GM10248 (cell line): Measurements from ENCODE around the gene KCNK5.

Source experiments
- CTCF ChIA-PET: fragments of 300-600 bp; sonication (Branson Sonifier 250); formaldehyde crosslinking; extraction: SDS; loops from one replicate; lab custom pipeline; 2021; ENCODE audit warnings: antibody characterized with exemption; lab: Yijun Ruan, JAX
- POLR2A ChIA-PET: fragments of 350-650 bp; sonication (Branson Sonifier 250); formaldehyde crosslinking; extraction: SDS; loops from one replicate; lab custom pipeline; 2020; ENCODE audit warnings: antibody characterized with exemption; lab: Yijun Ruan, JAX
- DNase-seq: peaks from one replicate; pipeline ENCODE4 v3.0.0; 2012; ENCODE audit errors: extremely low spot score
- CTCF ChIP-seq: IDR thresholded peaks from 2 replicates; pipeline ENCODE4 v1.5.1; 2012; ENCODE audit warnings: mild to moderate bottlenecking, low read depth; ENCODE audit errors: extremely low read depth, missing control alignments, control extremely low read depth

The KCNK5 gene

GRCh38 chr6:39268721-39269120 is 39.4 kb upstream of the KCNK5 start:
- CTCF ChIA-PET = no interaction called here
- POLR2A ChIA-PET = no interaction called here
- DNase-seq = no peak
- no peak for TF ChIP-seq CTCF

GRCh38 chr6:39268171-39268570 is 38.9 kb upstream of the KCNK5 start:
- DNase-seq = no peak
- CTCF ChIA-PET = no interaction called here
- no peak for TF ChIP-seq CTCF
- POLR2A ChIA-PET = no interaction called here

- no peak for TF ChIP-seq CTCF
- ChIA-PET POLR2A (no interaction called here), CTCF (interaction anchor here (1.1 to 1.6 kb wide), 2 partner anchors 9 to 98 kb away, joined by 3 to 5 read pairs; no protein-coding TSS in a partner anchor)
- DNase-seq = no peak
Measured at GRCh38 chr6:39266782-39267355, 37.6 kb upstream of the KCNK5 start.

GRCh38 chr6:39266375-39266774 is 37.1 kb upstream of the KCNK5 start:
- ChIA-PET POLR2A (no interaction called here), CTCF (interaction anchor here (1.1 to 1.6 kb wide), 2 partner anchors 10 to 98 kb away, joined by 3 to 5 read pairs; no protein-coding TSS in a partner anchor)
- no peak for TF ChIP-seq CTCF
- DNase-seq = no peak

GRCh38 chr6:39263303-39264037 is 34.2 kb upstream of the KCNK5 start:
- no peak for TF ChIP-seq CTCF
- ChIA-PET POLR2A (no interaction called here), CTCF (interaction anchor here (0.8 kb wide), 1 partner anchor 46 kb away, joined by 3 read pairs; no protein-coding TSS in a partner anchor)
- DNase-seq = no peak

- CTCF ChIA-PET = no interaction called here
- TF ChIP-seq CTCF = no peak
- POLR2A ChIA-PET = no interaction called here
Measured at GRCh38 chr6:39261751-39262150, 32.5 kb upstream of the KCNK5 start.

More at GRCh38 chr6:39261751-39262150, 32.5 kb upstream of the KCNK5 start:
- no peak for DNase-seq
